ENCODE measurements around the gene ATP5F1C. TPM values are rescaled to one million over a fixed set of nuclear protein-coding genes. Genes with fewer than 3 reads are reported as not detected.

ATP5F1C gene
- total RNA-seq, 1 experiment from 2014 or later: 292 TPM

GRCh38 chr10:7818295-7819120 lies 30.5 kb downstream of the ATP5F1C start, which contains the start of gene TAF3:
Gene TAF3 (plus strand): TSS chr10:7818505. CDS start chr10:7818710, 205 bp downstream.
- ATAC-seq: peak; percentile 91
- POLR2A ChIA-PET: interaction anchor here (1.4 to 1.8 kb wide), 2 partner anchors 10 to 31 kb away, joined by 3 to 5 read pairs; partner anchors contain the start of genes ATP5F1C and KIN
- Histone ChIP-seq H3K9ac (ENCODE audit: low read length) (peak within 1 kb of the TSS; percentile 77), H3K9me3 (ENCODE audit: control insufficient read depth in 1 of 2, insufficient read depth in 1 of 2, low read depth in 1 of 2, low read length in 2 of 2) (no peaks in the 10 kb centered on the region), H3K4me3 (replicated peaks in 1 of 2; ENCODE audit: low read depth in 1 of 2, low read length in 2 of 2) (peak within 1 kb of the TSS; percentile 92 to 96), H3K9me2 (ENCODE audit: insufficient read depth) (no peaks in the 10 kb centered on the region), H2AFZ (ENCODE audit: low read depth, low read length, poor library complexity, severe bottlenecking) (peak within 1 kb of the TSS; percentile 77), H3K36me3 (ENCODE audit: control insufficient read depth in 1 of 2, insufficient read depth in 2 of 2, low read length in 2 of 2) (no peaks in the 10 kb centered on the region; a peak in 1 of 4 replicates), H3K27me3 (ENCODE audit: insufficient read depth, low read length) (no peaks in the 10 kb centered on the region), H3K4me2 (ENCODE audit: low read length) (peak within 1 kb of the TSS; percentile 93), H3K79me2 (ENCODE audit: insufficient read depth, low read length) (peaks cover 21% of the 10 kb centered on the region), H3K27ac (ENCODE audit: low read depth, low read length) (peak within 1 kb of the TSS; percentile 35; the same call in 1 of the 2 replicates), H4K20me1 (ENCODE audit: insufficient read depth) (no peaks in the 10 kb centered on the region), H3K4me1 (ENCODE audit: control insufficient read depth in 1 of 2, insufficient read depth in 2 of 2, low read length in 2 of 2) (peaks cover 9 to 15% of the 10 kb centered on the region in 2 experiments; a peak in 3 of 4 replicates)
- CTCF ChIA-PET: no interaction called here
- DNase-seq (ENCODE audit: low read depth, low spot score): peak; percentile 72
- intact Hi-C loops (cut with micrococcal nuclease): loop anchor here (2.0 to 5.0 kb wide), 2 partner anchors 30 to 1536 kb away; partner anchors contain the start of gene ATP5F1C
- RAD21 ChIA-PET (ENCODE audit: low non-redundant PET in 1 of 2, low total read pairs in 2 of 2, uncharacterized antibody in 2 of 2, unreplicated experiment in 2 of 2): no interaction called here
- no TSS peak for BruUV-seq (replicated peaks)
- peak; percentile 96 for TF ChIP-seq SIN3A (IDR thresholded peaks at IDR 0.05; ENCODE audit: low read depth)
- TF ChIP-seq EZH2 (IDR thresholded peaks at IDR 0.05): no peak
- no peak for TF ChIP-seq ATF3 (IDR thresholded peaks at IDR 0.05)
- 0 out of 2 replicates have a peak, but pooled peaks have one; percentile 46 for TF ChIP-seq CBX3 (IDR thresholded peaks at IDR 0.05; ENCODE audit: low read depth)
- no peak for TF ChIP-seq FOSL1 (IDR thresholded peaks at IDR 0.05; ENCODE audit: low read depth)
- TF ChIP-seq MAX (IDR thresholded peaks at IDR 0.05): peak; percentile 91
- peak; percentile 98 for TF ChIP-seq YY1 (IDR thresholded peaks at IDR 0.05; ENCODE audit: extremely low read depth, insufficient replicate concordance, low read depth, low read length)
- TF ChIP-seq POLR2AphosphoS5 (IDR thresholded peaks at IDR 0.05; ENCODE audit: low read depth, low read length): peak; percentile 92
- TF ChIP-seq JUND (IDR thresholded peaks at IDR 0.05): 0 out of 2 replicates have a peak, but pooled peaks have one; percentile 20
- no peak for TF ChIP-seq TCF7L2 (IDR thresholded peaks at IDR 0.05; ENCODE audit: borderline replicate concordance, extremely low read depth, insufficient read depth, insufficient read length)
- TF ChIP-seq ZBTB33 (IDR thresholded peaks at IDR 0.05; ENCODE audit: extremely low read depth, insufficient replicate concordance, low read length): peak; percentile 25
- TF ChIP-seq ZFX (IDR thresholded peaks at IDR 0.05): no peak
- TF ChIP-seq ZNF274 (IDR thresholded peaks at IDR 0.05; ENCODE audit: low read depth, low read length): no peak
- no peak for TF ChIP-seq CEBPB (IDR thresholded peaks at IDR 0.05; ENCODE audit: low read depth)
- no peak for TF ChIP-seq RAD21 (IDR thresholded peaks at IDR 0.05; ENCODE audit: low read depth)
- no peak for TF ChIP-seq REST (IDR thresholded peaks at IDR 0.05; ENCODE audit: low read depth)
- TF ChIP-seq SRF (IDR thresholded peaks at IDR 0.05; ENCODE audit: low read depth): peak; percentile 97
- peak; percentile 62 for TF ChIP-seq EGR1 (IDR thresholded peaks at IDR 0.05; ENCODE audit: low read depth)
- TF ChIP-seq ELF1 (IDR thresholded peaks at IDR 0.05; ENCODE audit: borderline replicate concordance, low read depth): peak; percentile 65
